WTC11 (cell line): ENCODE data around the gene NDUFS5. TPM values are rescaled to one million over a fixed set of nuclear protein-coding genes. Genes with fewer than 3 reads are reported as not detected.
"Not testable (repeated sequence)": the region's sequence is repeated elsewhere in the genome, so short reads cannot be mapped to it uniquely, and the experiment has no call there.

ENCODE experiments used
- ATAC-seq: fragments of 200-7000 bp; cut with Tn5 transposase; 2 replicates; pipeline ENCODE4 v1.10.0; 2021; ENCODE audit warnings: mild to moderate bottlenecking, moderate library complexity
- CTCF ChIA-PET: fragments of 300-600 bp; sonication (Branson Sonifier 250); formaldehyde crosslinking; loops from one replicate; lab custom pipeline; 2021; ENCODE audit warnings: antibody characterized with exemption; lab: Charles Lee
- POLR2A ChIA-PET: fragments of 350-600 bp; sonication (Branson Sonifier 250); formaldehyde crosslinking; loops from one replicate; lab custom pipeline; 2021; ENCODE audit warnings: antibody characterized with exemption; lab: Charles Lee
- DNase-seq: peaks from one replicate; pipeline ENCODE4 v3.0.0; 2021; ENCODE audit warnings: low spot score
- H3K27ac Mint-ChIP-seq: 2 replicates; pipeline ENCODE4 v1.8.0; 2021; ENCODE audit warnings: mixed read lengths
- H3K27me3 Mint-ChIP-seq: 2 replicates; pipeline ENCODE4 v1.8.0; 2021; ENCODE audit warnings: low read depth, mild to moderate bottlenecking, moderate library complexity, mixed read lengths
- H3K36me3 Mint-ChIP-seq: 2 replicates; pipeline ENCODE4 v1.8.0; 2021; ENCODE audit warnings: mixed read lengths
- H3K4me1 Mint-ChIP-seq: 2 replicates; pipeline ENCODE4 v1.8.0; 2022; ENCODE audit warnings: mixed read lengths
- H3K4me3 Mint-ChIP-seq: 2 replicates; pipeline ENCODE4 v1.8.0; 2021; ENCODE audit warnings: mild to moderate bottlenecking, moderate library complexity, mixed read lengths
- H3K9me3 Mint-ChIP-seq: 2 replicates; pipeline ENCODE4 v1.8.0; 2021; ENCODE audit warnings: mixed read lengths
- ATF1 ChIP-seq: sonication (generic); formaldehyde crosslinking; IDR thresholded peaks from 2 replicates; pipeline ENCODE4 v1.8.1; 2023; ENCODE audit warnings: mild to moderate bottlenecking, moderate library complexity, missing genetic modification reagents
- ATF6 ChIP-seq: sonication (generic); formaldehyde crosslinking; IDR thresholded peaks from 2 replicates; pipeline ENCODE4 v1.8.1; 2023; ENCODE audit warnings: mild to moderate bottlenecking, missing genetic modification reagents
- CREB1 ChIP-seq: sonication (generic); formaldehyde crosslinking; IDR thresholded peaks from 2 replicates; pipeline ENCODE4 v1.8.0; 2023; ENCODE audit warnings: mild to moderate bottlenecking, missing genetic modification reagents
- E2F1 ChIP-seq: sonication (generic); formaldehyde crosslinking; IDR thresholded peaks from 2 replicates; pipeline ENCODE4 v1.8.0; 2022; ENCODE audit warnings: mild to moderate bottlenecking, missing genetic modification reagents
- E2F4 ChIP-seq: sonication (generic); formaldehyde crosslinking; IDR thresholded peaks from 2 replicates; pipeline ENCODE4 v1.8.1; 2022; ENCODE audit warnings: low read depth, mild to moderate bottlenecking, moderate library complexity, missing genetic modification reagents, borderline replicate concordance
- EMX1 ChIP-seq: fragments of 250-450 bp; sonication (Bioruptor Pico); IDR thresholded peaks from 2 replicates; pipeline ENCODE4 v1.8.0; 2021; ENCODE audit warnings: mild to moderate bottlenecking
- FOXK1 ChIP-seq: sonication (generic); formaldehyde crosslinking; IDR thresholded peaks from 2 replicates; pipeline ENCODE4 v1.8.0; 2022; ENCODE audit warnings: mild to moderate bottlenecking, moderate library complexity, missing genetic modification reagents
- HMGA2 ChIP-seq: fragments of 250-450 bp; sonication (Bioruptor Pico); IDR thresholded peaks from 2 replicates; pipeline ENCODE4 v1.4.0; 2021; ENCODE audit warnings: mild to moderate bottlenecking, moderate library complexity
- IRF1 ChIP-seq: sonication (generic); formaldehyde crosslinking; IDR thresholded peaks from 2 replicates; pipeline ENCODE4 v1.8.0; 2023; ENCODE audit warnings: missing genetic modification reagents
- NR1H2 ChIP-seq: sonication (generic); formaldehyde crosslinking; IDR thresholded peaks from 2 replicates; pipeline ENCODE4 v1.9.0; 2021; ENCODE audit warnings: mild to moderate bottlenecking, moderate library complexity, missing genetic modification reagents
- NR2C2 ChIP-seq: sonication (generic); formaldehyde crosslinking; IDR thresholded peaks from 2 replicates; pipeline ENCODE4 v1.8.0; 2022; ENCODE audit warnings: mild to moderate bottlenecking, missing genetic modification reagents
- PREB ChIP-seq: sonication (generic); formaldehyde crosslinking; IDR thresholded peaks from 2 replicates; pipeline ENCODE4 v1.8.1; 2022; ENCODE audit warnings: mild to moderate bottlenecking, missing genetic modification reagents, moderate library complexity, borderline replicate concordance
- RELA ChIP-seq: sonication (generic); formaldehyde crosslinking; IDR thresholded peaks from 2 replicates; pipeline ENCODE4 v1.8.1; 2022; ENCODE audit warnings: missing genetic modification reagents, mild to moderate bottlenecking, borderline replicate concordance
- SP1 ChIP-seq: sonication (generic); formaldehyde crosslinking; conservative IDR thresholded peaks from 2 replicates; pipeline ENCODE4 v1.8.1; 2022; ENCODE audit warnings: missing genetic modification reagents
- TP53 ChIP-seq: sonication (generic); formaldehyde crosslinking; IDR thresholded peaks from 2 replicates; pipeline ENCODE4 v1.8.1; 2023; ENCODE audit warnings: mild to moderate bottlenecking, missing genetic modification reagents
- USF1 ChIP-seq: sonication (generic); formaldehyde crosslinking; IDR thresholded peaks from 2 replicates; pipeline ENCODE4 v1.8.0; 2022; ENCODE audit warnings: mild to moderate bottlenecking, missing genetic modification reagents
- ZBTB21 ChIP-seq: sonication (generic); formaldehyde crosslinking; IDR thresholded peaks from 2 replicates; pipeline ENCODE4 v1.8.1; 2023; ENCODE audit warnings: mild to moderate bottlenecking, missing genetic modification reagents, borderline replicate concordance
- ZNF121 ChIP-seq: sonication (generic); formaldehyde crosslinking; IDR thresholded peaks from 2 replicates; pipeline ENCODE4 v1.8.0; 2023; ENCODE audit warnings: missing genetic modification reagents
- ZNF232 ChIP-seq: sonication (generic); formaldehyde crosslinking; IDR thresholded peaks from 2 replicates; pipeline ENCODE4 v1.8.0; 2022; ENCODE audit warnings: mild to moderate bottlenecking, missing genetic modification reagents
- ZNF317 ChIP-seq: sonication (generic); formaldehyde crosslinking; IDR thresholded peaks from 2 replicates; pipeline ENCODE4 v1.8.1; 2023; ENCODE audit warnings: low read depth, mild to moderate bottlenecking, moderate library complexity, missing genetic modification reagents, borderline replicate concordance
- ZNF423 ChIP-seq: fragments of 250-450 bp; sonication (Bioruptor Pico); IDR thresholded peaks from 2 replicates; pipeline ENCODE4 v2.1.2; 2022; ENCODE audit warnings: mild to moderate bottlenecking, moderate library complexity
- total RNA-seq: library from RNA; stranded (reverse); gene quantifications from 3 replicates; pipeline ENCODE4 v1.2.3, GENCODE V29; 2021

The NDUFS5 gene
- total RNA-seq, 1 experiment from 2014 or later: 402 TPM

GRCh38 chr1:39051956-39052355 is 25.8 kb downstream of the NDUFS5 start (continued):
- TF ChIP-seq FOXK1 (CRISPR knock-in tag): no peak
- TF ChIP-seq USF1 (CRISPR knock-in tag): no peak
- TF ChIP-seq ZNF423: no peak
- no peak for TF ChIP-seq SP1 (CRISPR knock-in tag)
- no peak for TF ChIP-seq ZNF232 (CRISPR knock-in tag)
- no peak for TF ChIP-seq ZBTB21 (CRISPR knock-in tag)
- TF ChIP-seq IRF1 (CRISPR knock-in tag): no peak

GRCh38 chr1:39055213-39055710 is 29.1 kb downstream of the NDUFS5 start:
- H3K4me3 Mint-ChIP-seq, H3K36me3 Mint-ChIP-seq, H3K4me1 Mint-ChIP-seq, H3K9me3 Mint-ChIP-seq, ATAC-seq, POLR2A ChIA-PET, DNase-seq, H3K27ac Mint-ChIP-seq, CTCF ChIA-PET, H3K27me3 Mint-ChIP-seq: not testable (repeated sequence)

- POLR2A ChIA-PET, H3K27me3 Mint-ChIP-seq, H3K4me3 Mint-ChIP-seq, H3K27ac Mint-ChIP-seq, H3K36me3 Mint-ChIP-seq, H3K4me1 Mint-ChIP-seq, DNase-seq, H3K9me3 Mint-ChIP-seq, ATAC-seq: not testable (repeated sequence)
- CTCF ChIA-PET: interaction anchor here (1.5 kb wide), 1 partner anchor 31 kb away, joined by 3 read pairs; no protein-coding TSS in a partner anchor
Measured at GRCh38 chr1:39061516-39061915, 35.4 kb downstream of the NDUFS5 start.

GRCh38 chr1:39061951-39062350 is 35.8 kb downstream of the NDUFS5 start:
- no peaks in the 10 kb centered on the region for H3K27me3 Mint-ChIP-seq
- H3K4me3 Mint-ChIP-seq: no peak overlapping the region
- CTCF ChIA-PET: interaction anchor here (1.5 kb wide), 1 partner anchor 30 kb away, joined by 3 read pairs; no protein-coding TSS in a partner anchor
- POLR2A ChIA-PET: interaction anchor here (0.7 kb wide), 1 partner anchor 59 kb away, joined by 4 read pairs; no protein-coding TSS in a partner anchor
- no peaks in the 10 kb centered on the region for H3K36me3 Mint-ChIP-seq
- no peaks in the 10 kb centered on the region for H3K9me3 Mint-ChIP-seq
- no peak for DNase-seq
- peaks cover 3% of the 10 kb centered on the region; the same call in 1 of the 2 replicates for H3K4me1 Mint-ChIP-seq
- H3K27ac Mint-ChIP-seq: no peak overlapping the region
- no peak for TF ChIP-seq E2F4
- TF ChIP-seq ATF6 (CRISPR knock-in tag): no peak
- TF ChIP-seq ATF1 (CRISPR knock-in tag): no peak
- TF ChIP-seq EMX1: no peak
- no peak for TF ChIP-seq TP53 (CRISPR knock-in tag)
- TF ChIP-seq ZNF121 (CRISPR knock-in tag): no peak
- TF ChIP-seq CREB1: no peak
- TF ChIP-seq, all 79 proteins: peak for 0
- ATAC-seq: no peak

- Mint-ChIP-seq H3K36me3 (no peaks in the 10 kb centered on the region), H3K27ac (no peak overlapping the region), H3K4me1 (peaks cover 3% of the 10 kb centered on the region; the same call in 1 of the 2 replicates), H3K27me3 (no peaks in the 10 kb centered on the region), H3K4me3 (no peak overlapping the region), H3K9me3 (no peaks in the 10 kb centered on the region)
- no peak for DNase-seq
- ChIA-PET POLR2A (no interaction called here), CTCF (no interaction called here)
- peak; percentile 75 for ATAC-seq
- TF ChIP-seq ZNF317 (CRISPR knock-in tag) (no peak), PREB (CRISPR knock-in tag) (no peak), RELA (CRISPR knock-in tag) (no peak), HMGA2 (CRISPR knock-in tag) (no peak), ZNF423 (no peak), E2F1 (CRISPR knock-in tag) (no peak), USF1 (CRISPR knock-in tag) (no peak), ZBTB21 (CRISPR knock-in tag) (no peak), NR2C2 (CRISPR knock-in tag) (no peak), NR1H2 (no peak)
Measured at GRCh38 chr1:39063191-39063590, 37.0 kb downstream of the NDUFS5 start.
